Endothelial cell (in vitro differentiated cells): ENCODE measurements around the gene ID3. TPM values are rescaled to one million over a fixed set of nuclear protein-coding genes. Genes with fewer than 3 reads are reported as not detected.

ENCODE experiments used
- DNase-seq: peaks from one replicate; pipeline ENCODE4 v3.0.0; 2021; ENCODE audit warnings: low spot score
- H3K27ac Mint-ChIP-seq: one replicate; pipeline ENCODE4 v1.8.0; 2021; ENCODE audit warnings: mixed read lengths, inconsistent platforms; ENCODE audit not compliant: unreplicated experiment
- H3K27me3 Mint-ChIP-seq: one replicate; pipeline ENCODE4 v1.8.0; 2021; ENCODE audit warnings: mild to moderate bottlenecking, moderate library complexity, mixed read lengths, inconsistent platforms; ENCODE audit not compliant: unreplicated experiment
- H3K36me3 Mint-ChIP-seq: one replicate; pipeline ENCODE4 v1.8.0; 2021; ENCODE audit warnings: mild to moderate bottlenecking, low read depth, mixed read lengths, inconsistent platforms; ENCODE audit not compliant: unreplicated experiment
- H3K4me1 Mint-ChIP-seq: one replicate; pipeline ENCODE4 v1.8.0; 2021; ENCODE audit warnings: mild to moderate bottlenecking, mixed read lengths, inconsistent platforms; ENCODE audit not compliant: unreplicated experiment
- H3K4me3 Mint-ChIP-seq: one replicate; pipeline ENCODE4 v1.8.0; 2021; ENCODE audit warnings: mild to moderate bottlenecking, mixed read lengths, inconsistent platforms; ENCODE audit not compliant: unreplicated experiment
- H3K9me3 Mint-ChIP-seq: one replicate; pipeline ENCODE4 v1.8.0; 2021; ENCODE audit warnings: mixed read lengths, inconsistent platforms; ENCODE audit not compliant: unreplicated experiment
- total RNA-seq: library from RNA; stranded (reverse); fragmentation: NEBNext Ultra II Directional; extraction: Animal tissue kit (Norgen Biotek cat#: 25700); gene quantifications from one replicate; pipeline ENCODE4 v1.2.1, GENCODE V29; 2021; ENCODE audit not compliant: unreplicated experiment
- TF ChIP-seq, protein P1 (sequence below): fragments of 200-600 bp; sonication (generic); IDR thresholded peaks from one replicate; pipeline ENCODE4 v1.5.0; 2021; ENCODE audit warnings: antibody characterized with exemption; ENCODE audit not compliant: unreplicated experiment

The ID3 gene
- total RNA-seq, 1 donor from 2014 or later = 240 TPM

DNA sequence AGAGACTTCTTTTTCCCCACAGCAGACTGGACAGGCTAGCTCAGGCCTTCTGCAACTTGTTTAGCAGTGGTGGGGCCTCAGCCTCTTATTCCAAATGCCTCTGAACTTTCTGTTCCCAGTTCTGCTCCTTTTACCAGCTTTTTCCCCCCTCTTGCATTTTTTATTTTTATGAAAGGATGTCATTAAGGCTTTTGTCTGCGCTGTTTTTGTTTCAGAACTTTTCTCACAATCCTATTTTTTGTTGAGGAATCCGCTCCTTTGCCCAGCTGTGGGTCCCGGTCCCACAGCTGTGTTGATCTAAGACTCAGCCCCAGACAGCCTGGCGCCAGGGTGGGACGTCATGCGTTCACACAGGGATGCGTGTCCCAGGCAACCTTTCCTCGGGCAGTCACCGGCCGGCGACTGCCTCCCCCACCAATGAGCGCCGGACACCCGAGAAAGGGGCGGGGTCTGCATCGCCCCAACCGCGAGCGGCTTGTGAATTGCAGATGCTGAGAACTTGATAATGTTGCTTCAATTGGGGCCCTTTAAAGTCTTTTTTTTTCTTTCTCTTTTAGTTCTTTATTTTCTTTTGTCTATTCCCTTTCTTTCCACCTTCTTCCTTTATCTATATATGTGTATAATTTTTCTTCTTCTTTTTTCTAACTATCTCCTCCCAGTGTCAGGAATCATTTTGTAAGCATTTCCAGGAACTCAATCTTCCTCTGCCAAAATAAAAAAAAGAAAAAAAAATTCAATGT is 3.0 kb upstream of the ID3 start:
- H3K36me3 Mint-ChIP-seq = peaks cover 6% of the 10 kb centered on the region
- peak overlapping the region; percentile 97 for H3K27ac Mint-ChIP-seq
- peaks cover 19% of the 10 kb centered on the region for H3K27me3 Mint-ChIP-seq
- peaks cover 53% of the 10 kb centered on the region for H3K4me1 Mint-ChIP-seq
- TF ChIP-seq, protein P1, sequence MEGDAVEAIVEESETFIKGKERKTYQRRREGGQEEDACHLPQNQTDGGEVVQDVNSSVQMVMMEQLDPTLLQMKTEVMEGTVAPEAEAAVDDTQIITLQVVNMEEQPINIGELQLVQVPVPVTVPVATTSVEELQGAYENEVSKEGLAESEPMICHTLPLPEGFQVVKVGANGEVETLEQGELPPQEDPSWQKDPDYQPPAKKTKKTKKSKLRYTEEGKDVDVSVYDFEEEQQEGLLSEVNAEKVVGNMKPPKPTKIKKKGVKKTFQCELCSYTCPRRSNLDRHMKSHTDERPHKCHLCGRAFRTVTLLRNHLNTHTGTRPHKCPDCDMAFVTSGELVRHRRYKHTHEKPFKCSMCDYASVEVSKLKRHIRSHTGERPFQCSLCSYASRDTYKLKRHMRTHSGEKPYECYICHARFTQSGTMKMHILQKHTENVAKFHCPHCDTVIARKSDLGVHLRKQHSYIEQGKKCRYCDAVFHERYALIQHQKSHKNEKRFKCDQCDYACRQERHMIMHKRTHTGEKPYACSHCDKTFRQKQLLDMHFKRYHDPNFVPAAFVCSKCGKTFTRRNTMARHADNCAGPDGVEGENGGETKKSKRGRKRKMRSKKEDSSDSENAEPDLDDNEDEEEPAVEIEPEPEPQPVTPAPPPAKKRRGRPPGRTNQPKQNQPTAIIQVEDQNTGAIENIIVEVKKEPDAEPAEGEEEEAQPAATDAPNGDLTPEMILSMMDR = no peak
- peak; percentile 96 for DNase-seq
- H3K9me3 Mint-ChIP-seq = no peaks in the 10 kb centered on the region
- H3K4me3 Mint-ChIP-seq = no peak overlapping the region

DNA sequence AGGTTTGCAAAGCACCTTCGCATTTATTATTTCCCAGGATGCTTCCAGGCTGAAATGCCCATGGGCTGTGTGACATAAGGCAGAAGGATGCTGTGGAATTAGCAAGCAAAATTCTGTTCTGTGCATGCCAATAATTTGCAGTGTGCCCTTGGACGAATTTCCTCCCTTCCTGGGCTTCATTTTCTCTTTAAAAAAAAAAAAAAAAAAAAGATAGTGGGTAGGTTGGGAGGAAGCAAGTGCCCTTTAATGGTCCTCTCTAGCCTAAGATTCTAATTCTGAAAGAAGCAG is 2.5 kb upstream of the ID3 start:
- peaks cover 54% of the 10 kb centered on the region for H3K4me1 Mint-ChIP-seq
- H3K27me3 Mint-ChIP-seq = peaks cover 19% of the 10 kb centered on the region
- DNase-seq = no peak
- TF ChIP-seq, protein P1 = no peak
- H3K36me3 Mint-ChIP-seq = peaks cover 9% of the 10 kb centered on the region
- no peaks in the 10 kb centered on the region for H3K9me3 Mint-ChIP-seq
- peak overlapping the region; percentile 17 for H3K4me3 Mint-ChIP-seq
- peak overlapping the region; percentile 97 for H3K27ac Mint-ChIP-seq

GRCh38 chr1:23561076-23561812 is 1.9 kb upstream of the ID3 start:
- TF ChIP-seq, protein P1 = no peak
- peak overlapping the region; percentile 97 for H3K27ac Mint-ChIP-seq
- H3K36me3 Mint-ChIP-seq = peaks cover 9% of the 10 kb centered on the region
- no peaks in the 10 kb centered on the region for H3K9me3 Mint-ChIP-seq
- H3K27me3 Mint-ChIP-seq = peaks cover 17% of the 10 kb centered on the region
- peak overlapping the region; percentile 52 for H3K4me3 Mint-ChIP-seq
- peaks cover 56% of the 10 kb centered on the region for H3K4me1 Mint-ChIP-seq
- no peak for DNase-seq

DNA sequence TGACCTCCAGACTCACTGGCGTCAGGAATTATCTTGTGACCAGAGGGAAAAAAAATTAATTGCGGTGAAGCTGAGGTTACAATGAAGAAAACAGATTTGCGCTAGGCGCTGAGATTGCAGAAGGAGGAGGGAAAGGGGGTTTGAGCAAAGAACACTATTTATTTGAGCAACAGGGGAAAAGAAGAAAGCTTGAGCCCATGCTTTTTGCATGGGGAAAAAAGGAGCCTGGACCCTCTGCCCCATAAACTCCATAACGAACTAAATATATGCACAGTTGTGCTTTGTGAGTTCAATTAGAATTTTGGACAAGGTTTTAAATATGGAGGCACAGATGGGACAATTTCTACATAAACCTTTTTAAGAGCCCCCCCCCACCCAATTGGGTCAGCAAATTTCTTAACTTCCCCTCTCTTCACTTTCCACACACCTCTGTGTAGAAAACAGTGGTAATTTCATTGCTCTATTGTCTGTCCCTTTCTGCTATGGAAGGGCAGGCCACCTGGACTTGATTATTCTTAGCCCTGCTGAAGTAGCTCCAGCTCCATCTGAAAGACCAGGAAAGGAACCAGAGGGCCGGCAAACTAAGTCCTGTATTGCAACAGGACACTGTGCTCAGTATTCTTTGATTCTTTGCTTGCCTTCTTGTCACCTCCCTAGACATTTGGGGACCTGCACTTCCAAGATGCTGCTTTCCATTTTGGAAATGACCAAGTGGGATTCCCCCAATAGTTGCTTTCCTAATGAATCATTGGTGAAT is 862 bp upstream of the ID3 start:
- H3K9me3 Mint-ChIP-seq = no peaks in the 10 kb centered on the region
- TF ChIP-seq, protein P1 = no peak
- peaks cover 9% of the 10 kb centered on the region for H3K36me3 Mint-ChIP-seq
- H3K27ac Mint-ChIP-seq = peak overlapping the region; percentile 97
- DNase-seq = no peak
- peaks cover 67% of the 10 kb centered on the region for H3K4me1 Mint-ChIP-seq
- peaks cover 14% of the 10 kb centered on the region for H3K27me3 Mint-ChIP-seq
- H3K4me3 Mint-ChIP-seq = peak overlapping the region; percentile 94

DNA sequence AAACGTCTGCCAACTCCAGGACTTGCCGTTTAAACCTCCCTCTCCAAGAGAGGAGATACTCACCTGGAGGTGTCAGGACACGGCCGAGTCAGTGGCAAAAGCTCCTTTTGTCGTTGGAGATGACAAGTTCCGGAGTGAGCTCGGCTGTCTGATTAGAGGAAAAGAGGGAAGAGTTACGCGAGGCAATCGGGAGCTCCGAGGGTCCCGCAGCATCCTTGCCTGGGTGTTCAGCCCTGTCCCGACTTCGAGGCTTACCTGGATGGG is 497 bp downstream of the ID3 start:
- peak overlapping the region; percentile 80 for H3K27ac Mint-ChIP-seq
- DNase-seq = no peak
- H3K36me3 Mint-ChIP-seq = peaks cover 9% of the 10 kb centered on the region
- peaks cover 70% of the 10 kb centered on the region for H3K4me1 Mint-ChIP-seq
- peaks cover 11% of the 10 kb centered on the region for H3K27me3 Mint-ChIP-seq
- TF ChIP-seq, protein P1 = no peak
- H3K4me3 Mint-ChIP-seq = peak overlapping the region; percentile 94
- no peaks in the 10 kb centered on the region for H3K9me3 Mint-ChIP-seq
